Upper lobe of right lung (tissue), 1 donor: Measurements from ENCODE around the gene DIABLO. TPM values are rescaled to one million over a fixed set of nuclear protein-coding genes. Genes with fewer than 3 reads are reported as not detected.
A peak's percentile ranks its signal among the peaks of the same experiment; 100 is the strongest.
"Not testable (repeated sequence)": the region's sequence is repeated elsewhere in the genome, so short reads cannot be mapped to it uniquely, and the experiment has no call there.

Experiments
- ATAC-seq: fragments of 200-7000 bp; cut with Tn5 transposase; one replicate; pipeline ENCODE4 v1.9.1; 2020; ENCODE audit warnings: mild to moderate bottlenecking, moderate library complexity
- DNase-seq: peaks from one replicate; pipeline ENCODE4 v3.0.0-alpha.2; 2020
- H3K27ac ChIP-seq: fragments of 200-600 bp; one replicate; pipeline ENCODE4 v1.8.0; 2022
- H3K27me3 ChIP-seq: fragments of 200-600 bp; one replicate; pipeline ENCODE4 v1.8.0; 2022; ENCODE audit warnings: mild to moderate bottlenecking
- H3K36me3 ChIP-seq: fragments of 200-600 bp; one replicate; pipeline ENCODE4 v1.8.0; 2022
- H3K4me1 ChIP-seq: fragments of 200-600 bp; one replicate; pipeline ENCODE4 v1.8.0; 2022
- H3K4me3 ChIP-seq: fragments of 200-600 bp; one replicate; pipeline ENCODE4 v1.8.0; 2022; ENCODE audit warnings: mild to moderate bottlenecking
- H3K9me3 ChIP-seq: fragments of 200-600 bp; one replicate; pipeline ENCODE4 v1.8.0; 2022
- CTCF ChIP-seq: fragments of 200-600 bp; IDR thresholded peaks from one replicate; pipeline ENCODE4 v1.8.0; 2022; ENCODE audit warnings: antibody characterized with exemption
- intact Hi-C: fragments of 100-400 bp; cut with DNase I; formaldehyde crosslinking; loops from one replicate; pipeline ENCODE4 v1.11.0; 2022
- total RNA-seq: library from RNA; stranded (reverse); fragmentation: NEBNext Ultra II Directional; extraction: Animal tissue kit (Norgen Biotek cat#: 25700); gene quantifications from one replicate; pipeline ENCODE4 v1.2.1, GENCODE V29; 2021
- donor health status: DM: no; HTN: yes; CAD: no; lungs with severe emphysema.

The DIABLO gene
- total RNA-seq, 1 donor from 2014 or later = 31.9 TPM

GRCh38 chr12:122184517-122184916 lies 41.3 kb downstream of the DIABLO start:
- Histone ChIP-seq H3K27ac (no peak overlapping the region), H3K27me3 (no peaks in the 10 kb centered on the region), H3K4me3 (no peak overlapping the region), H3K9me3 (no peaks in the 10 kb centered on the region), H3K4me1 (peaks cover 5% of the 10 kb centered on the region), H3K36me3 (no peaks in the 10 kb centered on the region)
- intact Hi-C loops = no loop called here
- TF ChIP-seq CTCF = no peak
- ATAC-seq = peak; percentile 25
- no peak for DNase-seq

- Histone ChIP-seq H3K9me3 (no peaks in the 10 kb centered on the region), H3K4me1 (peaks cover 5% of the 10 kb centered on the region), H3K36me3 (no peaks in the 10 kb centered on the region), H3K4me3 (peak overlapping the region; percentile 58), H3K27ac (no peak overlapping the region), H3K27me3 (no peaks in the 10 kb centered on the region)
- TF ChIP-seq CTCF = no peak
- DNase-seq (no peak), ATAC-seq (peak; percentile 4)
- intact Hi-C loops = no loop called here
Measured at GRCh38 chr12:122183588-122183940, 42.3 kb downstream of the DIABLO start.

GRCh38 chr12:122182887-122183587 lies 42.8 kb downstream of the DIABLO start, which contains the start of gene LRRC43:
TSS of gene LRRC43 (plus strand) at chr12:122183123. CDS start at chr12:122183145, 22 bp downstream.
- Histone ChIP-seq H3K4me1 (peaks cover 5% of the 10 kb centered on the region), H3K27ac (no peak within 1 kb of the TSS), H3K4me3 (peak within 1 kb of the TSS; percentile 58), H3K9me3 (no peaks in the 10 kb centered on the region), H3K36me3 (no peaks in the 10 kb centered on the region), H3K27me3 (no peaks in the 10 kb centered on the region)
- ATAC-seq (peak; percentile 87), DNase-seq (peak; percentile 82)
- TF ChIP-seq CTCF = no peak
- intact Hi-C loops = no loop called here

- not testable (repeated sequence) for ATAC-seq
Measured at GRCh38 chr12:122176473-122176872, 49.4 kb downstream of the DIABLO start.

GRCh38 chr12:122174155-122174845 lies 51.6 kb downstream of the DIABLO start, which contains the start of gene IL31:
TSS of gene IL31 (minus strand) at chr12:122174221. CDS start at chr12:122174172, 49 bp downstream.
- Histone ChIP-seq H3K9me3 (no peaks in the 10 kb centered on the region), H3K4me3 (no peak within 1 kb of the TSS), H3K4me1 (no peaks in the 10 kb centered on the region), H3K36me3 (no peaks in the 10 kb centered on the region), H3K27ac (no peak within 1 kb of the TSS), H3K27me3 (no peaks in the 10 kb centered on the region)
- no peak for TF ChIP-seq CTCF
- intact Hi-C loops = no loop called here
- ATAC-seq (no peak), DNase-seq (no peak)

More at GRCh38 chr12:122176473-122176872, 49.4 kb downstream of the DIABLO start:
- H3K27me3 ChIP-seq, DNase-seq, H3K9me3 ChIP-seq, intact Hi-C loops, H3K36me3 ChIP-seq, H3K4me1 ChIP-seq, H3K27ac ChIP-seq, H3K4me3 ChIP-seq: not testable (repeated sequence)

GRCh38 chr12:122172262-122172939 lies 53.5 kb downstream of the DIABLO start:
- no peaks in the 10 kb centered on the region for H3K4me1 ChIP-seq
- H3K9me3 ChIP-seq = no peaks in the 10 kb centered on the region
- DNase-seq = no peak
- no peak overlapping the region for H3K4me3 ChIP-seq
- H3K36me3 ChIP-seq = no peaks in the 10 kb centered on the region
- ATAC-seq = no peak
- H3K27me3 ChIP-seq = no peaks in the 10 kb centered on the region
- H3K27ac ChIP-seq = no peak overlapping the region
- no peak for TF ChIP-seq CTCF
- intact Hi-C loops = no loop called here
